B cell (primary cell): ENCODE measurements around the gene DIPK1A. TPM values are rescaled to one million over a fixed set of nuclear protein-coding genes. Genes with fewer than 3 reads are reported as not detected.

Experiments
- ATAC-seq: fragments of 200-7000 bp; cut with Tn5 transposase; one replicate; pipeline ENCODE4 v1.10.0; 2021; ENCODE audit warnings: low read depth, mild to moderate bottlenecking, moderate number of reproducible peaks, moderate library complexity
- CTCF ChIA-PET: fragments of 350-600 bp; sonication (Branson Sonifier 250); formaldehyde crosslinking; loops from one replicate; lab custom pipeline; 2021; ENCODE audit warnings: antibody characterized with exemption, inconsistent platforms; lab: Charles Lee
- POLR2A ChIA-PET: fragments of 350-600 bp; sonication (Branson Sonifier 250); formaldehyde crosslinking; loops from one replicate; lab custom pipeline; 2021; ENCODE audit warnings: antibody characterized with exemption; lab: Charles Lee
- DNase-seq: peaks from one replicate; pipeline ENCODE4 v3.0.0; 2013
- H2AFZ ChIP-seq: 2 replicates; pipeline ENCODE4 v1.6.1; 2012; ENCODE audit warnings: mild to moderate bottlenecking, low read depth, low read length; ENCODE audit not compliant: insufficient read depth, poor library complexity, severe bottlenecking
- H3K27ac ChIP-seq, 2 donors: 1 replicate in 1 of 2; 2 replicates in 1 of 2; pipeline ENCODE4 v1.5.1; 2012 to 2013; ENCODE audit warnings: low read length in 2 of 2, mild to moderate bottlenecking in 2 of 2, moderate library complexity in 1 of 2
- H3K27me3 ChIP-seq, 4 experiments: fragments of 200-600 bp in 1 of 4; sonication (generic) in 1 of 4; replicated peaks in 1 of 4; 1 replicate in 2 of 4; 2 replicates in 2 of 4; pipeline versions ENCODE4 v1.6.1 to v1.7.0; 2013 to 2016; ENCODE audit warnings: low read length in 3 of 4, mild to moderate bottlenecking in 2 of 4, mixed read lengths in 1 of 4, moderate library complexity in 1 of 4; ENCODE audit not compliant: insufficient read depth in 4 of 4, control insufficient read depth in 3 of 4; ENCODE audit errors: control extremely low read depth in 1 of 4
- H3K36me3 ChIP-seq, 2 experiments: replicated peaks in 1 of 2; 1 replicate in 1 of 2; 2 replicates in 1 of 2; pipeline versions ENCODE4 v1.6.1 to v1.7.1; 2013; ENCODE audit warnings: low read length in 1 of 2; ENCODE audit not compliant: insufficient read depth in 2 of 2, control insufficient read depth in 1 of 2; ENCODE audit errors: control extremely low read depth in 1 of 2, extremely low read depth in 1 of 2
- H3K4me1 ChIP-seq, 2 donors: fragments of 200-600 bp in 1 of 2; sonication (generic) in 1 of 2; 1 replicate in 1 of 2; 2 replicates in 1 of 2; pipeline versions ENCODE4 v1.5.1 to v1.6.1; 2013 to 2017; ENCODE audit warnings: low read length in 2 of 2; ENCODE audit not compliant: control insufficient read depth in 2 of 2, insufficient read depth in 2 of 2
- H3K4me2 ChIP-seq: replicated peaks from 2 replicates; pipeline ENCODE3; 2012; ENCODE audit warnings: mild to moderate bottlenecking, low read depth, low read length; ENCODE audit not compliant: poor library complexity, severe bottlenecking
- H3K4me3 ChIP-seq, 5 experiments: fragments of 200-600 bp in 1 of 5; sonication (generic) in 1 of 5; 1 replicate in 3 of 5; 2 replicates in 2 of 5; pipeline versions ENCODE4 v1.5.1 to v1.7.0; 2011 to 2016; ENCODE audit warnings: low read length in 4 of 5, mild to moderate bottlenecking in 4 of 5, low read depth in 2 of 5, control low read depth in 1 of 5, moderate library complexity in 1 of 5; ENCODE audit not compliant: insufficient read depth in 1 of 5; ENCODE audit errors: control extremely low read depth in 1 of 5, extremely low read depth in 1 of 5
- H3K79me2 ChIP-seq: fragments of 200-600 bp; sonication (generic); one replicate; pipeline ENCODE4 v1.6.0; 2016; ENCODE audit warnings: low read length; ENCODE audit not compliant: control insufficient read depth, insufficient read depth
- H3K9ac ChIP-seq: fragments of 200-600 bp; sonication (generic); 2 replicates; pipeline ENCODE4 v1.6.1; 2017; ENCODE audit warnings: mild to moderate bottlenecking, low read length, moderate library complexity
- H3K9me3 ChIP-seq, 3 donors: one replicate each; pipeline versions ENCODE4 v1.6.1 to v1.7.1; 2013; ENCODE audit warnings: low read length in 2 of 3; ENCODE audit not compliant: control insufficient read depth in 2 of 3, insufficient read depth in 1 of 3; ENCODE audit errors: control extremely low read depth in 1 of 3
- H4K20me1 ChIP-seq: 2 replicates; pipeline ENCODE4 v1.6.0; 2012; ENCODE audit warnings: mild to moderate bottlenecking, low read length; ENCODE audit not compliant: insufficient read depth, control insufficient read depth, poor library complexity, severe bottlenecking
- H3K27ac Mint-ChIP-seq: one replicate; pipeline ENCODE4 v1.8.0; 2021; ENCODE audit warnings: mixed read lengths
- H3K27me3 Mint-ChIP-seq: one replicate; pipeline ENCODE4 v1.8.0; 2021; ENCODE audit warnings: mixed read lengths
- H3K4me1 Mint-ChIP-seq: one replicate; pipeline ENCODE4 v1.8.0; 2021; ENCODE audit warnings: mixed read lengths
- H3K4me3 Mint-ChIP-seq: one replicate; pipeline ENCODE4 v1.8.0; 2021; ENCODE audit warnings: mixed read lengths
- H3K9me3 Mint-ChIP-seq: one replicate; pipeline ENCODE4 v1.8.0; 2022; ENCODE audit warnings: mixed read lengths; ENCODE audit not compliant: insufficient read depth
- CTCF ChIP-seq: fragments of 200-600 bp; IDR thresholded peaks from one replicate; pipeline ENCODE4 v1.8.0; 2022; ENCODE audit warnings: antibody characterized with exemption, mild to moderate bottlenecking
- EZH2 ChIP-seq: IDR thresholded peaks from 2 replicates; pipeline ENCODE4 v1.6.1; 2012; ENCODE audit warnings: borderline replicate concordance, low read depth, mild to moderate bottlenecking, moderate library complexity, low read length; ENCODE audit not compliant: insufficient read depth, poor library complexity, severe bottlenecking
- WGBS: methylation state at CpG from one replicate; pipeline ENCODE4 v1.1.5; 2013; ENCODE audit warnings: missing lambda C conversion rate; ENCODE audit not compliant: insufficient coverage; 5-methylcytosine and 5-hydroxymethylcytosine counted together
- intact Hi-C: fragments of 100-400 bp; cut with micrococcal nuclease; formaldehyde crosslinking; loops from one replicate; pipeline ENCODE4 v1.10.0; 2022
- polyA plus RNA-seq: library from polyadenylated mRNA; depleted of rRNA; stranded (reverse); fragments of >200 nt; gene quantifications from 2 replicates; pipeline ENCODE4 v1.2.3, GENCODE V29; 2012
- total RNA-seq, 2 donors: library from RNA; stranded (reverse); fragments of 120-200 nt in 1 of 2; gene quantifications; 1 replicate in 1 of 2; 2 replicates in 1 of 2; pipeline versions ENCODE4 v1.2.3 to v1.2.4, GENCODE V29; 2013 to 2022

The DIPK1A gene
- total and polyA plus RNA-seq, 2 donors (not counting 1 experiment from before 2014, with no cell fraction given): 10.7 to 22.7 TPM

DNA sequence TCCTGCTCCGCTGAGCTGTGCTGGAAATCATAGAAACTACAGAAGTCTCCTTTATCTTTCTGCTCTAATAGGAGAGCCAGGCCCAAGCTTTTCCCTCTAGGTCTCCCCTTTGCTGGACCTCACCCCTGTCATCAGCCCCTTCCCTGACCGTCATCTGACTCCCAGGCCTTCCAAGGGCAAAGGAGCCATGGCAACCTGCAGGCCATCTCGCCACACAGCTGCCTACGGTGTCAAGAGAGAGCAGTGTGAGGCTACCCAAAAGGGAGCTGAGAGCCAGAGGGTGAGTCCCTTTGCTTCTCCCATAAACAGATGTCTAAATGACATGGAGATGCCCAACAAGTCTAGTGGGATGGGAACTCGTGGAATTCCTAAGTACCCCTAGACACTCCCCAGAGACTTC lies 37.6 kb upstream of the DIPK1A start:
- H3K4me3 ChIP-seq: no peak overlapping the region
- H2AFZ ChIP-seq: no peak overlapping the region
- intact Hi-C loops: no loop called here
- H3K27ac ChIP-seq: no peak overlapping the region
- H3K27me3 Mint-ChIP-seq: no peaks in the 10 kb centered on the region
- peaks cover 3% of the 10 kb centered on the region for H3K4me1 Mint-ChIP-seq
- no peak overlapping the region for H3K4me3 Mint-ChIP-seq
- POLR2A ChIA-PET: no interaction called here
- no peaks in the 10 kb centered on the region for H3K9me3 Mint-ChIP-seq
- no peaks in the 10 kb centered on the region for H3K36me3 ChIP-seq
- TF ChIP-seq EZH2 (no peak), CTCF (no peak)
- DNase-seq: no peak
- H4K20me1 ChIP-seq: no peaks in the 10 kb centered on the region
- H3K79me2 ChIP-seq: peaks cover 1% of the 10 kb centered on the region
- no peak overlapping the region for H3K27ac Mint-ChIP-seq
- 93% methylated on average over 4 of the region's 5 CpGs for WGBS
- CTCF ChIA-PET: interaction anchor here (1.9 to 2.6 kb wide), 2 partner anchors 30 to 38 kb away, joined by 6 to 15 read pairs; partner anchors contain the start of gene DIPK1A
- ATAC-seq: no peak
- no peak overlapping the region for H3K9ac ChIP-seq
- no peaks in the 10 kb centered on the region for H3K27me3 ChIP-seq
- peaks cover 2 to 3% of the 10 kb centered on the region in 2 donors for H3K4me1 ChIP-seq
- H3K9me3 ChIP-seq: no peaks in the 10 kb centered on the region
- no peak overlapping the region for H3K4me2 ChIP-seq

- Histone ChIP-seq H3K79me2 (peaks cover 4% of the 10 kb centered on the region), H3K4me3 (no peak overlapping the region), H3K9me3 (no peaks in the 10 kb centered on the region), H3K27me3 (no peaks in the 10 kb centered on the region), H3K4me2 (no peak overlapping the region), H3K27ac (no peak overlapping the region), H3K4me1 (peaks cover 22 to 29% of the 10 kb centered on the region in 2 donors), H2AFZ (no peak overlapping the region), H3K9ac (no peak overlapping the region), H4K20me1 (no peaks in the 10 kb centered on the region), H3K36me3 (no peaks in the 10 kb centered on the region)
- Mint-ChIP-seq H3K27ac (no peak overlapping the region), H3K27me3 (no peaks in the 10 kb centered on the region), H3K9me3 (no peaks in the 10 kb centered on the region), H3K4me1 (peaks cover 26% of the 10 kb centered on the region), H3K4me3 (no peak overlapping the region)
- ChIA-PET CTCF (interaction anchor here (0.7 to 3.8 kb wide), 14 partner anchors 8 to 164 kb away, joined by 3 to 405 read pairs (median 22); partner anchors contain the start of genes DIPK1A, MTF2 and RPL5), POLR2A (no interaction called here)
- DNase-seq (no peak), ATAC-seq (no peak)
- intact Hi-C loops: no loop called here
- TF ChIP-seq CTCF (no peak), EZH2 (no peak)
- WGBS: 87% methylated on average over 4 of the region's 8 CpGs
These were observed 34.5 kb upstream of the DIPK1A start for GRCh38 chr1:92995441-92996430.
